Breast epithelium (tissue), 3 donors: Measurements from ENCODE around the gene CNN2.

Source experiments
- CTCF ChIP-seq, 3 donors: fragments of 450-650 bp; IDR thresholded peaks; one replicate each; pipeline ENCODE4 v1.5.1; 2016 to 2017; ENCODE audit warnings: antibody characterized with exemption in 3 of 3, mild to moderate bottlenecking in 3 of 3, moderate library complexity in 3 of 3
- POLR2AphosphoS5 ChIP-seq, 3 donors: sonication (generic); formaldehyde crosslinking; IDR thresholded peaks; one replicate each; pipeline ENCODE4 v1.6.1; 2017; ENCODE audit warnings: antibody characterized with exemption in 3 of 3

- TF ChIP-seq CTCF (IDR thresholded peaks at IDR 0.05) (no peak), POLR2AphosphoS5 (IDR thresholded peaks at IDR 0.05) (no peak)
Observed at GRCh38 chr19:1027650-1028061, 1.2 kb downstream of the CNN2 start.
